CD8-positive, alpha-beta memory T cell (primary cell): ENCODE data around the gene FBXL13. TPM values are rescaled to one million over a fixed set of nuclear protein-coding genes. Genes with fewer than 3 reads are reported as not detected.
A peak's percentile ranks its signal among the peaks of the same experiment; 100 is the strongest.
"Not testable (repeated sequence)": the region's sequence is repeated elsewhere in the genome, so short reads cannot be mapped to it uniquely, and the experiment has no call there.

Experiments
- CTCF ChIA-PET: fragments of 350-600 bp; sonication (Branson Sonifier 250); formaldehyde crosslinking; loops from one replicate; lab custom pipeline; 2021; ENCODE audit warnings: antibody characterized with exemption; lab: Charles Lee
- POLR2A ChIA-PET: fragments of 350-600 bp; sonication (Branson Sonifier 250); formaldehyde crosslinking; loops from one replicate; lab custom pipeline; 2021; ENCODE audit warnings: antibody characterized with exemption; lab: Charles Lee
- DNase-seq, 5 donors: peaks; one replicate each; pipeline versions ENCODE4 v3.0.0 to v3.0.0-alpha.2; 2020 to 2022; ENCODE audit warnings: mixed read lengths in 1 of 5
- H3K27ac ChIP-seq: one replicate; pipeline ENCODE4 v1.7.0; 2013; ENCODE audit warnings: low read depth, mild to moderate bottlenecking, low read length, moderate library complexity
- H3K27me3 ChIP-seq: 2 replicates; pipeline ENCODE4 v1.7.0; 2013; ENCODE audit warnings: low read length, mild to moderate bottlenecking; ENCODE audit not compliant: insufficient read depth, poor library complexity, severe bottlenecking
- H3K36me3 ChIP-seq: 2 replicates; pipeline ENCODE4 v1.7.0; 2013; ENCODE audit warnings: mild to moderate bottlenecking, low read length, moderate library complexity; ENCODE audit not compliant: insufficient read depth
- H3K4me1 ChIP-seq: 2 replicates; pipeline ENCODE4 v1.7.0; 2013; ENCODE audit warnings: mild to moderate bottlenecking, low read length, moderate library complexity; ENCODE audit not compliant: insufficient read depth
- H3K4me3 ChIP-seq: 2 replicates; pipeline ENCODE4 v1.7.0; 2013; ENCODE audit warnings: mild to moderate bottlenecking, low read length
- H3K9me3 ChIP-seq: 2 replicates; pipeline ENCODE4 v1.7.0; 2013; ENCODE audit warnings: mild to moderate bottlenecking, low read length
- H3K27ac Mint-ChIP-seq, 8 donors: one replicate each; pipeline ENCODE4 v1.8.0; 2020 to 2021; ENCODE audit warnings: mixed read lengths in 8 of 8, mild to moderate bottlenecking in 6 of 8, inconsistent platforms in 3 of 8, moderate library complexity in 3 of 8
- H3K27me3 Mint-ChIP-seq, 2 donors: one replicate each; pipeline ENCODE4 v1.8.0; 2020 to 2021; ENCODE audit warnings: mixed read lengths in 2 of 2, mild to moderate bottlenecking in 1 of 2, moderate library complexity in 1 of 2
- H3K36me3 Mint-ChIP-seq, 3 donors: one replicate each; pipeline ENCODE4 v1.8.0; 2020 to 2021; ENCODE audit warnings: mixed read lengths in 3 of 3, inconsistent platforms in 1 of 3, mild to moderate bottlenecking in 1 of 3
- H3K4me1 Mint-ChIP-seq, 3 donors: one replicate each; pipeline ENCODE4 v1.8.0; 2020 to 2021; ENCODE audit warnings: mixed read lengths in 3 of 3, inconsistent platforms in 1 of 3, mild to moderate bottlenecking in 1 of 3
- H3K4me3 Mint-ChIP-seq, 7 donors: one replicate each; pipeline ENCODE4 v1.8.0; 2020 to 2021; ENCODE audit warnings: mixed read lengths in 7 of 7, mild to moderate bottlenecking in 6 of 7, moderate library complexity in 4 of 7, inconsistent platforms in 2 of 7
- H3K9me3 Mint-ChIP-seq, 5 donors: one replicate each; pipeline ENCODE4 v1.8.0; 2020 to 2022; ENCODE audit warnings: mixed read lengths in 5 of 5, mild to moderate bottlenecking in 3 of 5, moderate library complexity in 2 of 5, inconsistent platforms in 1 of 5
- polyA plus RNA-seq: library from polyadenylated mRNA; unstranded; fragments of 300-500 nt; fragmentation: Illumina TruSeq; gene quantifications from one replicate; pipeline ENCODE4 v1.2.3, GENCODE V29; 2021
- total RNA-seq, 2 experiments: library from RNA; stranded (reverse); gene quantifications; one replicate each; pipeline ENCODE4 v1.2.3, GENCODE V29; 2021

The FBXL13 gene
- total and polyA plus RNA-seq, 3 experiments from 2014 or later = 0.43 to 0.66 (median 0.62) TPM

DNA sequence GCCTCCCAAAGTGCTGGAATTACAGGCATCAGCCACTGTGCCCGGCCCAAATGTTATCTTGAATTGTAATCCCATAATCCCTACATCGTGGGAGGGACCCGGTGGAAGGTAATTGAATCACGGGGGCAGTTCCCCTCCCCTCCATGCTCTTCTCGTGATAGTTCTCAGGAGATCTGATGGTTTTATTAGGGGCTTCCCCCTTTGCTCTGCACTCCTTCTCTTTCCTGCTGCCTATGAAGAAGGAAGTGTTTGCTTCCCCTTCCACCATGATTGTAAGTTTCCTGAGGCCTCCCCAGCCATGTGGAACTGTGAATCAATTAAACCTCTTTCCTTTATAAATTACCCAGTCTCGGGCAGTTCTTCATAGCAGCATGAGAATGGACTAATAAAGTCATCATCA lies 3.6 kb upstream of the FBXL13 start:
- H3K27ac ChIP-seq, CTCF ChIA-PET, DNase-seq, H3K27me3 Mint-ChIP-seq, H3K27me3 ChIP-seq, H3K9me3 ChIP-seq, H3K4me3 ChIP-seq, POLR2A ChIA-PET, H3K36me3 ChIP-seq, H3K9me3 Mint-ChIP-seq: not testable (repeated sequence)
- Mint-ChIP-seq H3K36me3 (peaks cover 0 to 33% (median 8%) of the 10 kb centered on the region in 3 donors), H3K27ac (peak overlapping the region in 4 of 8 donors; percentile 4 to 58 (median 35)), H3K4me3 (peak overlapping the region in 3 of 7 donors; percentile 32 to 76 (median 43)), H3K4me1 (peaks cover 47 to 68% (median 64%) of the 10 kb centered on the region in 3 donors)
- H3K4me1 ChIP-seq = peaks cover 23% of the 10 kb centered on the region

GRCh38 chr7:103077318-103077717 lies 2.7 kb upstream of the FBXL13 start:
- no peak overlapping the region for H3K4me3 ChIP-seq
- no peaks in the 10 kb centered on the region for H3K9me3 ChIP-seq
- H3K4me3 Mint-ChIP-seq = peak overlapping the region in 5 of 7 donors; percentile 10 to 100 (median 38)
- peaks cover 42 to 62% (median 58%) of the 10 kb centered on the region in 3 donors for H3K4me1 Mint-ChIP-seq
- ChIA-PET CTCF (no interaction called here), POLR2A (interaction anchor here (0.6 to 0.7 kb wide), 2 partner anchors 17 to 203 kb away, joined by 3 to 4 read pairs; no protein-coding TSS in a partner anchor)
- H3K27me3 Mint-ChIP-seq = no peaks in the 10 kb centered on the region
- no peaks in the 10 kb centered on the region for H3K27me3 ChIP-seq
- H3K9me3 Mint-ChIP-seq = no peaks in the 10 kb centered on the region
- no peak overlapping the region for H3K27ac ChIP-seq
- peaks cover 23% of the 10 kb centered on the region for H3K4me1 ChIP-seq
- DNase-seq = no peak
- H3K36me3 Mint-ChIP-seq = peaks cover 0 to 27% (median 8%) of the 10 kb centered on the region in 3 donors
- no peaks in the 10 kb centered on the region for H3K36me3 ChIP-seq
- peak overlapping the region in 1 of 8 donors; percentile 88 for H3K27ac Mint-ChIP-seq

DNA sequence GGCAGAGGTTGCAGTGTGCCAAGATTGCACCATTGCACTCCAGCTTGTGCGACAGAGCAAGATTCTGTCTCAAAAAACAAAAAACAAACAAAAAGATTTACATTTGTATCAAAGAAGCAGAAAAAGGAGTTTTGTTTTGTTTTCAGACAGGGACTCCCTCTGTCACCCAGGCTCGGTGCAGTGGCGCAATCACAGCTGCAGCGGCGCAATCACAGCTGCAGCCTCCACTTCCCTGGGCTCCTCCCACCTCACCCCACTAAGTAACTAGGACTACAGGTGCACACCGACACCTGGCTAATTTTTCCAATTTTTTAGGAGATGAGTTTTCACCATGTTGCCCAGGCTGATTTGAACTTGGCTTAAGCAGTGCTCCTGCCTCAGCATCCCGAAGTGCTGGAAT lies 2.2 kb upstream of the FBXL13 start:
- Histone ChIP-seq H3K27me3 (no peaks in the 10 kb centered on the region), H3K4me3 (no peak overlapping the region), H3K9me3 (no peaks in the 10 kb centered on the region), H3K27ac (no peak overlapping the region), H3K4me1 (peaks cover 23% of the 10 kb centered on the region), H3K36me3 (no peaks in the 10 kb centered on the region)
- ChIA-PET POLR2A (interaction anchor here (0.6 kb wide), 1 partner anchor 18 kb away, joined by 4 read pairs; no protein-coding TSS in a partner anchor), CTCF (interaction anchor here (1.0 to 4.0 kb wide), 3 partner anchors 12 to 69 kb away, joined by 3 to 19 read pairs (median 4); no protein-coding TSS in a partner anchor)
- Mint-ChIP-seq H3K4me3 (peak overlapping the region in 6 of 7 donors; percentile 80 to 100 (median 94)), H3K9me3 (no peaks in the 10 kb centered on the region), H3K27ac (peak overlapping the region in 3 of 8 donors; percentile 4 to 88 (median 11)), H3K36me3 (peaks cover 0 to 26% (median 4%) of the 10 kb centered on the region in 3 donors), H3K27me3 (no peaks in the 10 kb centered on the region), H3K4me1 (peaks cover 37 to 58% (median 54%) of the 10 kb centered on the region in 3 donors)
- no peak for DNase-seq

DNA sequence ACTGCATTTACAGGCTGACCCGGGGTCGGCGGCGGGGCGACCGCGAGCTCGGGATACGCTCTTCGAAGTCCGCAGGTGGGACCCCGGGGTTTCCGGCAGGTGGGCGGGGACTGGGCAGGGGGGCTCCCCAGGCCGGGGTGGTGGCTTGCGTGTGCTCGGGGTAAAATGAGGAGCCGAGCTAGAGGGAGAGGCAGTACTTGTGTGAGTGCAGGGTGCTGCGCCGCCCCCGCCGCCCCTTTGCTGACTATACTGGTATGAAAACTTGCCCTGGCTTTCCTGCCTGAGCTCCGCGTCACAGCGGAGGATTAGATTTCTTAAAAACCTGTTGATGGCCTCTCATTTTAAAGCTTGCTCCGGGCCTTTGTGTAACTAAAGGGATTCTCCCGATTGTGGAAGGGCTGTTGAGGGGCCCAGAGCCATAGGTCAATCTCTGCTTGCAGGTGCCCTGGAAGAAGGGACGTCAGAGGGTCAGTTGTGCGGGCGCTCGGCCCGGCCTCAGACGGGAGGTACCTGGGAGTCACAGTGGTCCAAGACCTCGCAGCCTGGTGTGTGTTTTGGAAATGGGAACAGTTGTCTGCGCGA lies 832 bp upstream of the FBXL13 start:
- Histone ChIP-seq H3K9me3 (no peaks in the 10 kb centered on the region), H3K4me1 (peaks cover 23% of the 10 kb centered on the region), H3K36me3 (no peaks in the 10 kb centered on the region), H3K27me3 (no peaks in the 10 kb centered on the region), H3K27ac (peak overlapping the region; percentile 78), H3K4me3 (peak overlapping the region; percentile 82)
- Mint-ChIP-seq H3K27ac (peak overlapping the region; percentile 88 to 97 (median 96)), H3K4me1 (peaks cover 37 to 54% (median 50%) of the 10 kb centered on the region in 3 donors), H3K36me3 (peaks cover 0 to 22% (median 4%) of the 10 kb centered on the region in 3 donors), H3K9me3 (no peaks in the 10 kb centered on the region), H3K27me3 (no peaks in the 10 kb centered on the region), H3K4me3 (peak overlapping the region; percentile 94 to 100 (median 95))
- DNase-seq = peak in 4 of 5 donors; percentile 50 to 83 (median 62)
- ChIA-PET CTCF (interaction anchor here (1.1 to 4.0 kb wide), 6 partner anchors 9 to 73 kb away, joined by 3 to 19 read pairs (median 4); partner anchors contain the start of gene NAPEPLD), POLR2A (interaction anchor here (0.6 to 1.5 kb wide), 4 partner anchors 9 to 327 kb away, joined by 4 read pairs; partner anchors contain the start of gene FAM185A)

GRCh38 chr7:103073989-103074518 lies 542 bp downstream of the FBXL13 start:
- Histone ChIP-seq H3K27ac (peak overlapping the region; percentile 73), H3K4me3 (peak overlapping the region; percentile 82), H3K4me1 (peaks cover 23% of the 10 kb centered on the region), H3K36me3 (no peaks in the 10 kb centered on the region), H3K27me3 (no peaks in the 10 kb centered on the region), H3K9me3 (no peaks in the 10 kb centered on the region)
- Mint-ChIP-seq H3K4me3 (peak overlapping the region; percentile 86 to 100 (median 95)), H3K9me3 (no peaks in the 10 kb centered on the region), H3K27me3 (no peaks in the 10 kb centered on the region), H3K4me1 (peaks cover 30 to 46% (median 40%) of the 10 kb centered on the region in 3 donors), H3K36me3 (peaks cover 0 to 16% (median 1%) of the 10 kb centered on the region in 3 donors), H3K27ac (peak overlapping the region; percentile 69 to 98 (median 96))
- DNase-seq = peak in 2 of 5 donors; percentile 4 to 8
- ChIA-PET POLR2A (no interaction called here), CTCF (interaction anchor here (1.0 to 4.0 kb wide), 2 partner anchors 8 to 12 kb away, joined by 6 to 19 read pairs; no protein-coding TSS in a partner anchor)

DNA sequence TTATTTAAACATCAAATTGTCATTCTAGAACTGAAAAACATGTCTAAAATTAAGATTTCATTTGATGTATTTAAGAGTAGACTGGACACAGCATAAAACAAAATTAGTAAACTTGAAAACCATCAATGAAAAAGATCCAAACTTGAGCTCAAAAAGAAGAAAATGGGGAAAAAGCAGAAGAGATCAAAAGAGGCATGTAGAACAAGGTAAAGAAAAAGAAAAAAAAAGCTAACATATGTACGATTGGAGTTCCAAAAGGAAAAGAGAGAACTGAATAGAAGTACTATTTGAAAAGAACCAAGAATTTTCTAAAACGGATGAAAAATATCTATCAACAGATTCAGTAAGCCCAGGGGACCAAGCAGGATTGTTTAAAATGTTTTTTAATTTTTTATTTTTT lies 3.6 kb downstream of the FBXL13 start:
- Histone ChIP-seq H3K4me1 (peaks cover 12% of the 10 kb centered on the region), H3K9me3 (no peaks in the 10 kb centered on the region), H3K36me3 (no peaks in the 10 kb centered on the region), H3K27me3 (no peaks in the 10 kb centered on the region), H3K27ac (no peak overlapping the region), H3K4me3 (no peak overlapping the region)
- peaks cover 15 to 19% (median 19%) of the 10 kb centered on the region in 3 donors for H3K4me1 Mint-ChIP-seq
- peak overlapping the region in 1 of 8 donors; percentile 18 for H3K27ac Mint-ChIP-seq
- H3K9me3 Mint-ChIP-seq = no peaks in the 10 kb centered on the region
- no peak for DNase-seq
- peaks cover 0 to 7% (median 3%) of the 10 kb centered on the region in 3 donors for H3K36me3 Mint-ChIP-seq
- CTCF ChIA-PET = interaction anchor here (1.0 to 1.3 kb wide), 2 partner anchors 9 to 20 kb away, joined by 4 read pairs; no protein-coding TSS in a partner anchor
- H3K4me3 Mint-ChIP-seq = peak overlapping the region in 1 of 7 donors; percentile 65
- H3K27me3 Mint-ChIP-seq = peaks cover 4 to 5% of the 10 kb centered on the region in 2 donors
- POLR2A ChIA-PET = no interaction called here

DNA sequence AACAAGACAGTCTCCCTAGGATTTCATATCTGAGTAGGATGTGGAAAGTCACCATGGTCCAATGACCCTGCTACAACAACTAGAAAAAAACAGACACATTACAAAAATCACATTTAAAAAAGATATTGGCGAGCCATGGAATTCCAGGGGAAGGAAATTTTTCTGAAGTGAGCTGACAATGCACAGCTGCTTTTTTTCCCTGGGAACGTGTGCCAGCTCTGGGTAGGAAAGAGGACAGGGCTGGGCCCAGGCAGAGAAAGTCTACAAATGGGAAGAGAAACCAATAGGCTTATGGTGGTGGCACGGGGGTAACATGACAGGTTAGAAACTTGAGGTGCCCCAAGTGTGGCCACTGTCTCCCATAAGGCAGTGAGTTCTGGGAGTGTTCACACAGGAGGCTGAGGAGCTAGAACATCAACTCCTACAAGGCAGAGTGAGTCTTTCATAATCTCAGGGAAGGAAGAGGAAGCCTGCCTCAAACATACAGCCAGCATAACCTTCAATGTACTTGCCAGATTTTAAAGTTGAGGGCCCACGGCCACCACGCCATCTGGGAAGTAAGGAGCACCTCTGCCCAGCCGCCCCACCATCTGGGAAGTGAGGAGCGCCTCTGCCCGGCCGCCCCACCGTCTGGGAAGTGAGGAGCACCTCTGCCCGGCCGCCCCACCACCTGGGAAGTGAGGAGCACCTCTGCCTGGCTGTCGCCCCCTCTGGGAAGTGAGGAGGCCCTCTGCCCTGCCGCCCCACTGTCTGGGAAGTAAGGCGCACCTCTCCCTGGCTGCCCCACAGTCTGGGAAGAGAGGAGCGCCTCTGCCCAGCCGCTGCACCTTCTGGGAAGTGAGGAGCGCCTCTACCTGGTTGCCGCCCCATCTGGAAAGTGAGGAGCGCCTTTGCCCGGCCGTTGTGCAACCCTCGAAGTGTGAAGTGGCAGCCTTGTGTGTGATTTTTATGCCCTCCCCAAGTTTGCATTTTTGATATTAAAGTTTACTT lies 5.9 kb downstream of the FBXL13 start:
- no peak overlapping the region for H3K4me3 ChIP-seq
- POLR2A ChIA-PET = no interaction called here
- H3K4me1 ChIP-seq = peaks cover under 1% of the 10 kb centered on the region
- H3K36me3 ChIP-seq = no peaks in the 10 kb centered on the region
- H3K27ac Mint-ChIP-seq = no peak overlapping the region
- no peaks in the 10 kb centered on the region for H3K9me3 Mint-ChIP-seq
- peak overlapping the region in 1 of 7 donors; percentile 42 for H3K4me3 Mint-ChIP-seq
- H3K9me3 ChIP-seq = no peaks in the 10 kb centered on the region
- peaks cover 0 to 3% (median 0%) of the 10 kb centered on the region in 3 donors for H3K36me3 Mint-ChIP-seq
- peaks cover 0 to 1% (median 1%) of the 10 kb centered on the region in 3 donors for H3K4me1 Mint-ChIP-seq
- no peak overlapping the region for H3K27ac ChIP-seq
- H3K27me3 Mint-ChIP-seq = peaks cover 4 to 5% of the 10 kb centered on the region in 2 donors
- CTCF ChIA-PET = no interaction called here
- no peak for DNase-seq
- no peaks in the 10 kb centered on the region for H3K27me3 ChIP-seq
